Thyroid gland (tissue), 4 donors: ENCODE measurements around the gene MEGF6.
"Not testable (repeated sequence)": the region's sequence is repeated elsewhere in the genome, so short reads cannot be mapped to it uniquely, and the experiment has no call there.

Source experiments
- POLR2A ChIP-seq, 2 donors: fragments of 450-650 bp; IDR thresholded peaks; one replicate each; pipeline ENCODE4 v1.6.1; 2017; ENCODE audit warnings: antibody characterized with exemption in 2 of 2, mild to moderate bottlenecking in 2 of 2, moderate library complexity in 1 of 2
- TF ChIP-seq, protein P1 (sequence below), 6 experiments: fragments of 200-600 bp in 3 of 6; fragments of 450-650 bp in 3 of 6; sonication (generic) in 3 of 6; IDR thresholded peaks; one replicate each; pipeline ENCODE4 v1.5.1; 2016 to 2019; ENCODE audit warnings: antibody characterized with exemption in 6 of 6, mild to moderate bottlenecking in 2 of 6, inconsistent platforms in 1 of 6, moderate library complexity in 1 of 6

DNA sequence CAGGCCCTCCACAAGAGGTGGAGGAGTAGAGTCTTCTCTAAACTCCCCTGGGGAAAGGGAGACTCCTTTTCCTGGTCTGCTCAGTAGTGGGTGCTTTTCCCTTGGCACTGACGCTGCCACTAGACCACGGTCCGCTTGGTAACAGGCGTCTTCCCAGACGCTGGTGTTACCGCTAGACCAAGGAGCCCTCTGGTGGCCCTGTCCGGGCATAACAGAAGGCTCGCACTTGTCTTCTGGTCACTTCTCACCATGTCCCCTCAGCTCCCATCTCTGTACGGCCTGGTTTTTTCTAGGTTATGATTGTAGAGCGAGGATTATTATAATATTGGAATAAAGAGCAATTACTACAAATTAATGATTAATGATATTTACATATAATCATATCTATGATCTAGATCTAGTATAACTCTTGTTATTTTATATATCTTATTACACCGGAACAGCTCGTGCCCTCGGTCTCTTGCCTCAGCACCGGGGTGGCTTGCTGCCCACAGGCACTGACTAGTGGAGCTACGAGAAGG is 9.9 kb upstream of the MEGF6 start:
- TF ChIP-seq, protein P1, sequence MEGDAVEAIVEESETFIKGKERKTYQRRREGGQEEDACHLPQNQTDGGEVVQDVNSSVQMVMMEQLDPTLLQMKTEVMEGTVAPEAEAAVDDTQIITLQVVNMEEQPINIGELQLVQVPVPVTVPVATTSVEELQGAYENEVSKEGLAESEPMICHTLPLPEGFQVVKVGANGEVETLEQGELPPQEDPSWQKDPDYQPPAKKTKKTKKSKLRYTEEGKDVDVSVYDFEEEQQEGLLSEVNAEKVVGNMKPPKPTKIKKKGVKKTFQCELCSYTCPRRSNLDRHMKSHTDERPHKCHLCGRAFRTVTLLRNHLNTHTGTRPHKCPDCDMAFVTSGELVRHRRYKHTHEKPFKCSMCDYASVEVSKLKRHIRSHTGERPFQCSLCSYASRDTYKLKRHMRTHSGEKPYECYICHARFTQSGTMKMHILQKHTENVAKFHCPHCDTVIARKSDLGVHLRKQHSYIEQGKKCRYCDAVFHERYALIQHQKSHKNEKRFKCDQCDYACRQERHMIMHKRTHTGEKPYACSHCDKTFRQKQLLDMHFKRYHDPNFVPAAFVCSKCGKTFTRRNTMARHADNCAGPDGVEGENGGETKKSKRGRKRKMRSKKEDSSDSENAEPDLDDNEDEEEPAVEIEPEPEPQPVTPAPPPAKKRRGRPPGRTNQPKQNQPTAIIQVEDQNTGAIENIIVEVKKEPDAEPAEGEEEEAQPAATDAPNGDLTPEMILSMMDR (IDR thresholded peaks at IDR 0.05): peak in 5 of 6 experiments; percentile 15 to 78 (median 67)
- not testable (repeated sequence) for TF ChIP-seq POLR2A (IDR thresholded peaks at IDR 0.05)
